SK-N-SH treated with all-trans-retinoic acid at 6 μM for 48 hours (cell line): ENCODE results near the gene KRT7.
A peak's percentile ranks its signal among the peaks of the same experiment; 100 is the strongest.

Experiments used
- ATAC-seq: fragments of 200-7000 bp; cut with Tn5 transposase; 3 replicates; pipeline ENCODE4 v1.9.1; 2020; ENCODE audit warnings: mild to moderate bottlenecking, moderate library complexity
- BACH2 ChIP-seq: fragments of 250-450 bp; sonication (Bioruptor Pico); IDR thresholded peaks from 2 replicates; pipeline ENCODE4 v1.9.0; 2021; ENCODE audit warnings: mild to moderate bottlenecking, borderline replicate concordance
- CSDC2 ChIP-seq: fragments of 250-450 bp; sonication (Bioruptor Pico); IDR thresholded peaks from 2 replicates; pipeline ENCODE4 v1.5.0; 2020; ENCODE audit warnings: mild to moderate bottlenecking, moderate library complexity
- CSRNP3 ChIP-seq: fragments of 250-450 bp; sonication (Bioruptor Pico); IDR thresholded peaks from 2 replicates; pipeline ENCODE4 v1.5.1; 2021; ENCODE audit warnings: mild to moderate bottlenecking, moderate library complexity
- GLIS3 ChIP-seq: fragments of 250-450 bp; sonication (Bioruptor Pico); IDR thresholded peaks from 2 replicates; pipeline ENCODE4 v1.5.0; 2020; ENCODE audit warnings: mild to moderate bottlenecking, moderate library complexity
- OSR1 ChIP-seq: fragments of 250-450 bp; sonication (Bioruptor Pico); IDR thresholded peaks from 2 replicates; pipeline ENCODE4 v1.8.0; 2022; ENCODE audit warnings: moderate library complexity, mild to moderate bottlenecking, inconsistent platforms
- PPARA ChIP-seq: fragments of 250-450 bp; sonication (Bioruptor Pico); IDR thresholded peaks from 2 replicates; pipeline ENCODE4 v1.5.0; 2020; ENCODE audit warnings: mild to moderate bottlenecking, borderline replicate concordance
- RARB ChIP-seq: fragments of 250-450 bp; sonication (Bioruptor Pico); IDR thresholded peaks from 2 replicates; pipeline ENCODE4 v1.8.0; 2021; ENCODE audit warnings: mild to moderate bottlenecking, moderate library complexity
- SNAI2 ChIP-seq: fragments of 250-450 bp; sonication (Bioruptor Pico); IDR thresholded peaks from 2 replicates; pipeline ENCODE4 v1.5.0; 2020; ENCODE audit warnings: mild to moderate bottlenecking, moderate library complexity
- TCF4 ChIP-seq: fragments of 250-450 bp; sonication (Bioruptor Pico); IDR thresholded peaks from 2 replicates; pipeline ENCODE4 v1.8.0; 2021; ENCODE audit warnings: mild to moderate bottlenecking, moderate library complexity, borderline replicate concordance
- TOX ChIP-seq: fragments of 250-450 bp; sonication (Bioruptor Pico); IDR thresholded peaks from 2 replicates; pipeline ENCODE4 v1.8.0; 2021; ENCODE audit warnings: mild to moderate bottlenecking, moderate library complexity, borderline replicate concordance
- ZC3H10 ChIP-seq: fragments of 250-450 bp; sonication (Bioruptor Pico); IDR thresholded peaks from 2 replicates; pipeline ENCODE4 v1.5.1; 2021; ENCODE audit warnings: mild to moderate bottlenecking, moderate library complexity
- ZFP30 ChIP-seq: fragments of 450-650 bp; formaldehyde crosslinking; IDR thresholded peaks from 2 replicates; pipeline ENCODE4 v1.5.0; 2022; ENCODE audit warnings: mild to moderate bottlenecking, moderate library complexity
- ZNF565 ChIP-seq: fragments of 450-650 bp; formaldehyde crosslinking; conservative IDR thresholded peaks from 2 replicates; pipeline ENCODE4 v1.5.0; 2020; ENCODE audit warnings: low read depth, mild to moderate bottlenecking, moderate library complexity
- ZNF70 ChIP-seq: fragments of 450-650 bp; formaldehyde crosslinking; IDR thresholded peaks from 2 replicates; pipeline ENCODE4 v1.5.0; 2020; ENCODE audit warnings: mild to moderate bottlenecking, moderate library complexity
- ZNF8 ChIP-seq: fragments of 450-650 bp; formaldehyde crosslinking; IDR thresholded peaks from 2 replicates; pipeline ENCODE4 v1.5.0; 2020; ENCODE audit warnings: mild to moderate bottlenecking, moderate library complexity
- TF ChIP-seq, protein P1 (sequence below): fragments of 250-450 bp; sonication (Bioruptor Pico); IDR thresholded peaks from 2 replicates; pipeline ENCODE4 v1.8.0; 2021; ENCODE audit warnings: low read depth, mild to moderate bottlenecking, moderate library complexity, borderline replicate concordance
- TF ChIP-seq, protein P2 (sequence below): fragments of 250-450 bp; sonication (Bioruptor Pico); IDR thresholded peaks from 2 replicates; pipeline ENCODE4 v1.5.1; 2020; ENCODE audit warnings: low read depth, mild to moderate bottlenecking, moderate library complexity
- TF ChIP-seq, protein P3 (sequence below): fragments of 250-450 bp; sonication (Bioruptor Pico); IDR thresholded peaks from 2 replicates; pipeline ENCODE4 v1.5.0; 2020; ENCODE audit warnings: mild to moderate bottlenecking, moderate library complexity
- TF ChIP-seq, protein P4 (sequence below): fragments of 250-450 bp; sonication (Bioruptor Pico); IDR thresholded peaks from 2 replicates; pipeline ENCODE4 v1.8.0; 2020; ENCODE audit warnings: mild to moderate bottlenecking, moderate library complexity, borderline replicate concordance

KRT7 gene

GRCh38 chr12:52228366-52228765 lies 4.7 kb upstream of the KRT7 start:
- no peak for TF ChIP-seq ZNF565 (CRISPR knock-in tag)
- no peak for TF ChIP-seq CSRNP3 (CRISPR knock-in tag)
- TF ChIP-seq RARB (CRISPR knock-in tag), result no peak
- no peak for TF ChIP-seq SNAI2
- TF ChIP-seq, protein P1, sequence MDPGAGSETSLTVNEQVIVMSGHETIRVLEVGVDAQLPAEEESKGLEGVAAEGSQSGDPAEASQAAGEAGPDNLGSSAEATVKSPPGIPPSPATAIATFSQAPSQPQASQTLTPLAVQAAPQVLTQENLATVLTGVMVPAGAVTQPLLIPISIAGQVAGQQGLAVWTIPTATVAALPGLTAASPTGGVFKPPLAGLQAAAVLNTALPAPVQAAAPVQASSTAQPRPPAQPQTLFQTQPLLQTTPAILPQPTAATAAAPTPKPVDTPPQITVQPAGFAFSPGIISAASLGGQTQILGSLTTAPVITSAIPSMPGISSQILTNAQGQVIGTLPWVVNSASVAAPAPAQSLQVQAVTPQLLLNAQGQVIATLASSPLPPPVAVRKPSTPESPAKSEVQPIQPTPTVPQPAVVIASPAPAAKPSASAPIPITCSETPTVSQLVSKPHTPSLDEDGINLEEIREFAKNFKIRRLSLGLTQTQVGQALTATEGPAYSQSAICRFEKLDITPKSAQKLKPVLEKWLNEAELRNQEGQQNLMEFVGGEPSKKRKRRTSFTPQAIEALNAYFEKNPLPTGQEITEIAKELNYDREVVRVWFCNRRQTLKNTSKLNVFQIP (CRISPR knock-in tag), result no peak
- TF ChIP-seq, protein P2, sequence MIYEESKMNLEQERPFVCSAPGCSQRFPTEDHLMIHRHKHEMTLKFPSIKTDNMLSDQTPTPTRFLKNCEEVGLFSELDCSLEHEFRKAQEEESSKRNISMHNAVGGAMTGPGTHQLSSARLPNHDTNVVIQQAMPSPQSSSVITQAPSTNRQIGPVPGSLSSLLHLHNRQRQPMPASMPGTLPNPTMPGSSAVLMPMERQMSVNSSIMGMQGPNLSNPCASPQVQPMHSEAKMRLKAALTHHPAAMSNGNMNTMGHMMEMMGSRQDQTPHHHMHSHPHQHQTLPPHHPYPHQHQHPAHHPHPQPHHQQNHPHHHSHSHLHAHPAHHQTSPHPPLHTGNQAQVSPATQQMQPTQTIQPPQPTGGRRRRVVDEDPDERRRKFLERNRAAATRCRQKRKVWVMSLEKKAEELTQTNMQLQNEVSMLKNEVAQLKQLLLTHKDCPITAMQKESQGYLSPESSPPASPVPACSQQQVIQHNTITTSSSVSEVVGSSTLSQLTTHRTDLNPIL (CRISPR knock-in tag), result no peak
- no peak for TF ChIP-seq ZNF8 (CRISPR knock-in tag)
- ATAC-seq, result no peak

- TF ChIP-seq TOX (CRISPR knock-in tag), result no peak
- TF ChIP-seq RARB (CRISPR knock-in tag), result no peak
- TF ChIP-seq, protein P2 (CRISPR knock-in tag), result no peak
- no peak for TF ChIP-seq ZC3H10
- TF ChIP-seq, protein P3, sequence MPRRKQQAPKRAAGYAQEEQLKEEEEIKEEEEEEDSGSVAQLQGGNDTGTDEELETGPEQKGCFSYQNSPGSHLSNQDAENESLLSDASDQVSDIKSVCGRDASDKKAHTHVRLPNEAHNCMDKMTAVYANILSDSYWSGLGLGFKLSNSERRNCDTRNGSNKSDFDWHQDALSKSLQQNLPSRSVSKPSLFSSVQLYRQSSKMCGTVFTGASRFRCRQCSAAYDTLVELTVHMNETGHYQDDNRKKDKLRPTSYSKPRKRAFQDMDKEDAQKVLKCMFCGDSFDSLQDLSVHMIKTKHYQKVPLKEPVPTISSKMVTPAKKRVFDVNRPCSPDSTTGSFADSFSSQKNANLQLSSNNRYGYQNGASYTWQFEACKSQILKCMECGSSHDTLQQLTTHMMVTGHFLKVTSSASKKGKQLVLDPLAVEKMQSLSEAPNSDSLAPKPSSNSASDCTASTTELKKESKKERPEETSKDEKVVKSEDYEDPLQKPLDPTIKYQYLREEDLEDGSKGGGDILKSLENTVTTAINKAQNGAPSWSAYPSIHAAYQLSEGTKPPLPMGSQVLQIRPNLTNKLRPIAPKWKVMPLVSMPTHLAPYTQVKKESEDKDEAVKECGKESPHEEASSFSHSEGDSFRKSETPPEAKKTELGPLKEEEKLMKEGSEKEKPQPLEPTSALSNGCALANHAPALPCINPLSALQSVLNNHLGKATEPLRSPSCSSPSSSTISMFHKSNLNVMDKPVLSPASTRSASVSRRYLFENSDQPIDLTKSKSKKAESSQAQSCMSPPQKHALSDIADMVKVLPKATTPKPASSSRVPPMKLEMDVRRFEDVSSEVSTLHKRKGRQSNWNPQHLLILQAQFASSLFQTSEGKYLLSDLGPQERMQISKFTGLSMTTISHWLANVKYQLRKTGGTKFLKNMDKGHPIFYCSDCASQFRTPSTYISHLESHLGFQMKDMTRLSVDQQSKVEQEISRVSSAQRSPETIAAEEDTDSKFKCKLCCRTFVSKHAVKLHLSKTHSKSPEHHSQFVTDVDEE (CRISPR knock-in tag), result no peak
- no peak for TF ChIP-seq CSRNP3 (CRISPR knock-in tag)
- TF ChIP-seq BACH2 (CRISPR knock-in tag), result no peak
- TF ChIP-seq ZNF565 (CRISPR knock-in tag), result no peak
- TF ChIP-seq ZNF70 (CRISPR knock-in tag), result no peak
- ATAC-seq, result no peak
Measured at GRCh38 chr12:52228931-52229330, 4.1 kb upstream of the KRT7 start.

- peak; percentile 29 for ATAC-seq
- TF ChIP-seq BACH2 (CRISPR knock-in tag) (no peak), PPARA (no peak), SNAI2 (no peak), OSR1 (no peak), ZNF565 (CRISPR knock-in tag) (no peak), GLIS3 (CRISPR knock-in tag) (no peak), TCF4 (CRISPR knock-in tag) (no peak), ZFP30 (CRISPR knock-in tag) (no peak), ZNF8 (CRISPR knock-in tag) (no peak), CSDC2 (CRISPR knock-in tag) (no peak)
- TF ChIP-seq, protein P4, sequence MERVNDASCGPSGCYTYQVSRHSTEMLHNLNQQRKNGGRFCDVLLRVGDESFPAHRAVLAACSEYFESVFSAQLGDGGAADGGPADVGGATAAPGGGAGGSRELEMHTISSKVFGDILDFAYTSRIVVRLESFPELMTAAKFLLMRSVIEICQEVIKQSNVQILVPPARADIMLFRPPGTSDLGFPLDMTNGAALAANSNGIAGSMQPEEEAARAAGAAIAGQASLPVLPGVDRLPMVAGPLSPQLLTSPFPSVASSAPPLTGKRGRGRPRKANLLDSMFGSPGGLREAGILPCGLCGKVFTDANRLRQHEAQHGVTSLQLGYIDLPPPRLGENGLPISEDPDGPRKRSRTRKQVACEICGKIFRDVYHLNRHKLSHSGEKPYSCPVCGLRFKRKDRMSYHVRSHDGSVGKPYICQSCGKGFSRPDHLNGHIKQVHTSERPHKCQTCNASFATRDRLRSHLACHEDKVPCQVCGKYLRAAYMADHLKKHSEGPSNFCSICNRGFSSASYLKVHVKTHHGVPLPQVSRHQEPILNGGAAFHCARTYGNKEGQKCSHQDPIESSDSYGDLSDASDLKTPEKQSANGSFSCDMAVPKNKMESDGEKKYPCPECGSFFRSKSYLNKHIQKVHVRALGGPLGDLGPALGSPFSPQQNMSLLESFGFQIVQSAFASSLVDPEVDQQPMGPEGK, result no peak
- TF ChIP-seq, protein P3 (CRISPR knock-in tag), result no peak
- TF ChIP-seq, protein P2 (CRISPR knock-in tag), result no peak
Measured at GRCh38 chr12:52229836-52230343, 3.2 kb upstream of the KRT7 start.
